Kidney epithelial cell (primary cell): Measurements from ENCODE around the gene ZNF652. TPM values are rescaled to one million over a fixed set of nuclear protein-coding genes. Genes with fewer than 3 reads are reported as not detected.

Experiments used
- DNase-seq: peaks from one replicate; pipeline ENCODE4 v3.0.0-alpha.2; 2010; ENCODE audit warnings: low read depth
- H3K27me3 ChIP-seq: 2 replicates; pipeline ENCODE4 v1.6.0; 2011; ENCODE audit warnings: low read length; ENCODE audit not compliant: control insufficient read depth, insufficient read depth
- H3K36me3 ChIP-seq: 2 replicates; pipeline ENCODE4 v1.5.1; 2011; ENCODE audit warnings: low read length; ENCODE audit not compliant: control insufficient read depth, insufficient read depth
- H3K4me3 ChIP-seq: 2 replicates; pipeline ENCODE4 v1.5.1; 2011; ENCODE audit warnings: low read depth, mild to moderate bottlenecking, control low read depth, low read length
- total RNA-seq: library from RNA; depleted of rRNA; stranded (reverse); fragments of >200 nt; gene quantifications from 2 replicates; pipeline ENCODE4 v1.2.3, GENCODE V29; 2015
- TF ChIP-seq, protein P1 (sequence below): IDR thresholded peaks from 2 replicates; pipeline ENCODE4 v1.5.1; 2011; ENCODE audit warnings: mild to moderate bottlenecking, moderate library complexity, low read length, control low read depth, inconsistent platforms; ENCODE audit not compliant: insufficient read depth, poor library complexity, severe bottlenecking

Gene ZNF652
- total RNA-seq, 1 donor from 2014 or later = 21.4 TPM

DNA sequence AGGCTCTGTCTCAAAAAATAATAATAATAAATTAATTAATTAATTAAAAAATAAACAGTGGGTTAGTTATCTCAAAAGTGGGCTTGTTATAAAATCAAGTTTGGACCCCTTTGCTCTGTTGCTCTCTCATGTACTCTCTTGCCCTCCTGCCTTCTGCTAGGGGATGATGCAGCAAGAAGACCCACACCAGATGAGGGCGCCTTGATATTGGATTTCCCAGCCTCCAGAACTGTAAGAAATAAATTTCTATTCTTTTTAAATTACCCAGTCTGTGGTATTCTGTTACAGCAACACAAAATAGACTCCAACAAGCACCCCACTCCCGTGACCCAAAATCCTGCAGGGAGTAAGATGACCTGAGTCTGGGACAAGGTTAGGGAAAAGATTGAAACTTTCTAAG, 2.1 kb upstream of the ZNF652 start:
- no peak overlapping the region for H3K4me3 ChIP-seq
- H3K27me3 ChIP-seq = no peaks in the 10 kb centered on the region
- no peaks in the 10 kb centered on the region for H3K36me3 ChIP-seq
- TF ChIP-seq, protein P1, sequence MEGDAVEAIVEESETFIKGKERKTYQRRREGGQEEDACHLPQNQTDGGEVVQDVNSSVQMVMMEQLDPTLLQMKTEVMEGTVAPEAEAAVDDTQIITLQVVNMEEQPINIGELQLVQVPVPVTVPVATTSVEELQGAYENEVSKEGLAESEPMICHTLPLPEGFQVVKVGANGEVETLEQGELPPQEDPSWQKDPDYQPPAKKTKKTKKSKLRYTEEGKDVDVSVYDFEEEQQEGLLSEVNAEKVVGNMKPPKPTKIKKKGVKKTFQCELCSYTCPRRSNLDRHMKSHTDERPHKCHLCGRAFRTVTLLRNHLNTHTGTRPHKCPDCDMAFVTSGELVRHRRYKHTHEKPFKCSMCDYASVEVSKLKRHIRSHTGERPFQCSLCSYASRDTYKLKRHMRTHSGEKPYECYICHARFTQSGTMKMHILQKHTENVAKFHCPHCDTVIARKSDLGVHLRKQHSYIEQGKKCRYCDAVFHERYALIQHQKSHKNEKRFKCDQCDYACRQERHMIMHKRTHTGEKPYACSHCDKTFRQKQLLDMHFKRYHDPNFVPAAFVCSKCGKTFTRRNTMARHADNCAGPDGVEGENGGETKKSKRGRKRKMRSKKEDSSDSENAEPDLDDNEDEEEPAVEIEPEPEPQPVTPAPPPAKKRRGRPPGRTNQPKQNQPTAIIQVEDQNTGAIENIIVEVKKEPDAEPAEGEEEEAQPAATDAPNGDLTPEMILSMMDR = no peak
- no peak for DNase-seq

DNA sequence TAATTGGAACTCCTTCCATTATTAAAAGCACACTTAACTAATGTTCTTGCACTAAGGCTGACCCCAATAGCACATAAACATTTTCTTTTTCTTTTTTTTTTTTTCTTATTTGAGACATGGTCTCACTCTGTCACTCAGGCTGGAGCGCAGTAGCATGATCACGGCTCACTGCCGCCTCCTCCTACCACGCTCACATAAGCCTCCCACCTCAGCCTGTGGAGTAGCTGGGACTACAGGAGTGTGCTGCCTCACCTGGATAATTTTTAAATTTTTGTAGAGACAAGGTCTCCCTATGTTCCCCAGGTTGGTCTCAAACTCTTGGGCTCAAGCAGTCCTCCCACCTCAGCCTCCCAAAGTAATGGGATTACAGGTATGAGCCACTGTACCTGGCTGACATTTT, 1.2 kb upstream of the ZNF652 start:
- H3K4me3 ChIP-seq = no peak overlapping the region
- H3K27me3 ChIP-seq = no peaks in the 10 kb centered on the region
- no peak for DNase-seq
- TF ChIP-seq, protein P1 = no peak
- H3K36me3 ChIP-seq = no peaks in the 10 kb centered on the region

DNA sequence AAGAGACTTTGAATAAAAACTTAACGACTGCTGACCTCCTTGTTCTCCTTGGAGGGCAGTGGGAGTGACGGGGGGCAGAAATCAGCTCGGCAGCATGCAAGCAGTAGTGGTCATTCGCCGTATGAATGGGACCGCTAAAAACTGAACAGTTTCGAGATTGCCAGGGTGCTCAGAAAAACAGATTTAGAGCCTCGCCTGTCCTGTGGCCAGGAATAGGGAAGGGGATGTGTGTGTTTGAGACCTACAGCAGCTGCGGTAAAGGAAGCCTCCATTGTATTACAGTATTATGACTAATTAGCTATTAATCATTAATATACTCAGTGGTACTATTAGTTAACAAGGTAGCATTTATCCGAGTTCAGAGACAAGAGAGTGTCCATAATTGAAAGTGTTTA, 670 bp upstream of the ZNF652 start:
- no peaks in the 10 kb centered on the region for H3K27me3 ChIP-seq
- peak overlapping the region; percentile 96 for H3K4me3 ChIP-seq
- TF ChIP-seq, protein P1 = no peak
- DNase-seq = no peak
- no peaks in the 10 kb centered on the region for H3K36me3 ChIP-seq

DNA sequence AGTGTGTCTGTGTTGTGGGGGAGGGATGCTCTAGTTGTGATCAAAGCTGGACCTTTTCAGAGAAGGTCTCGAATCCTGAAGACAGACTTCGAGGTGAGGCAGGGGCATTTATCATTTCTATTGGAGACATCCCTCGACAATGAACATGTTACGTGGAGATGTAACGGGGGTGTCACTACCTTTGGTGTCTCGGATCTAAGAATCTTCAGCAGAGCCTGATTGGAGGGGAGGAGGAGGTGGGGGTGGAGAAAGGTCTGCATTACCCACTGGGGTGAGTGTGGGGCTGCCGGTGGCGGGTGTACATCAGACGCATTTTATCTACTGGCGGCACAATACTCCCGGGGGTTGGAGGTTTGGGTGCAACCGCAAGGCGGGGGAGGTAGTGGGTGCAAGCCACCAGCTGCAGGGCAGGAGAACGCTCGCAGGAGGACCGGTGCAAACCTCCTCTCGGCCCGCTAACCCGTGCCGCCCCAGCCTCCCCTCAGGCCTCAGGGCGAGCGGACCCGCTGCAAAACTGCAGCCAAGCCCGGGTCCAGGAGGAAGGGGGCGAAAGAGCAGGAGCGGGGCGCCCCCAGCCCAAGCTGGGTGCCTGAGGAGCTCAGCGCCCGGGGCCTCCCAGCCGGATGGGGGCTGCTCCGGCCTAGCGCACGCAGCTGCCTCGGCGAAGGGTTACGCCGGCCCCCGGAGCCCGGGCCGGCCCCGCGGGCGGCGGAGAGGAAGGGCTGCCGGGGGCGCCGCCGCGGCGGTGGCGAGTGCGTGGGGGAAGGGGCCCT, 735 bp downstream of the ZNF652 start:
- Histone ChIP-seq H3K4me3 (peak overlapping the region; percentile 96), H3K27me3 (no peaks in the 10 kb centered on the region), H3K36me3 (no peaks in the 10 kb centered on the region)
- TF ChIP-seq, protein P1 = no peak
- DNase-seq = no peak

DNA sequence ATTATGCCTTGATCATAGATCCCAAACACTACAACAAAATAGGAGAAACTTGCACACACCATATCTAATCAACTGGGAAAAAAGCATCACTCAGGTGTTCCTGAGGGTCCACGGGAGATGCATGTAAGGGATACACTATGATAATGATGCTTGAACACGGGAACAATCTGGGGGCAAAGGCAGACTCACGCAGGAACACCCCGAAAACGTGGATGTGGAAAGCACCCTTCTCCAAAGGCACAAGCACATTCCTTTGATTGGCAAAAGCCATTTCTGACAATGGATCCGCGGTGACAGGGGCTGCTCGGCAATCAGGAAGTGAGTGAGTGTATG, 1.3 kb downstream of the ZNF652 start:
- TF ChIP-seq, protein P1 = no peak
- no peak for DNase-seq
- H3K36me3 ChIP-seq = no peaks in the 10 kb centered on the region
- no peaks in the 10 kb centered on the region for H3K27me3 ChIP-seq
- peak overlapping the region; percentile 96 for H3K4me3 ChIP-seq
